Epithelial cell of esophagus (primary cell): ENCODE results near the gene MDFI.

Experiments
- DNase-seq: peaks from one replicate; pipeline ENCODE4 v3.0.0; 2010; ENCODE audit warnings: low read depth
- H3K4me3 ChIP-seq: 2 replicates; pipeline ENCODE4 v1.5.1; 2011; ENCODE audit warnings: mild to moderate bottlenecking, low read length, control low read depth
- CTCF ChIP-seq: IDR thresholded peaks from 2 replicates; pipeline ENCODE4 v1.5.1; 2011; ENCODE audit warnings: low read depth, mild to moderate bottlenecking, low read length, control low read depth, inconsistent platforms; ENCODE audit not compliant: insufficient read depth; ENCODE audit errors: missing control alignments

Gene MDFI

GRCh38 chr6:41684311-41685180 is 46.3 kb downstream of the MDFI start:
- no peak for DNase-seq
- no peak for TF ChIP-seq CTCF
- H3K4me3 ChIP-seq, result no peak overlapping the region

- TF ChIP-seq CTCF, result no peak
- no peak for DNase-seq
- no peak overlapping the region for H3K4me3 ChIP-seq
Measured at GRCh38 chr6:41685641-41686380, 47.5 kb downstream of the MDFI start.

GRCh38 chr6:41687501-41688175 is 49.4 kb downstream of the MDFI start:
- peak; percentile 29 for DNase-seq
- no peak overlapping the region for H3K4me3 ChIP-seq
- no peak for TF ChIP-seq CTCF

- no peak for DNase-seq
- H3K4me3 ChIP-seq, result no peak overlapping the region
- no peak for TF ChIP-seq CTCF
Measured at GRCh38 chr6:41688256-41688965, 50.1 kb downstream of the MDFI start.

GRCh38 chr6:41689171-41690008 is 51.1 kb downstream of the MDFI start:
- DNase-seq, result peak; percentile 40
- no peak overlapping the region for H3K4me3 ChIP-seq
- no peak for TF ChIP-seq CTCF
